ENCODE data around the gene CACNA1E.

- TF ChIP-seq CTCF (conservative IDR thresholded peaks at IDR 0.05) (no peak), ZFX (IDR thresholded peaks at IDR 0.05) (no peak)
These were observed 372.1 kb downstream of the CACNA1E start for GRCh38 chr1:181855380-181855779.
